Endothelial cell of umbilical vein (primary cell): Measurements from ENCODE around the gene EIF4B. TPM values are rescaled to one million over a fixed set of nuclear protein-coding genes. Genes with fewer than 3 reads are reported as not detected.

Source experiments
- BruUV-seq: library from RNA; stranded (reverse); fragments of 400-500 nt; replicated peaks from 2 replicates; lab custom pipeline; 2021; lab: Mats Ljungman, UMichigan
- CTCF ChIA-PET: fragments of 300-600, 350-600 bp; sonication (Branson Sonifier 250); formaldehyde crosslinking; loops from one replicate; lab custom pipeline; 2021; ENCODE audit warnings: antibody characterized with exemption, inconsistent platforms; lab: Charles Lee
- POLR2A ChIA-PET: fragments of 300-600, 350-600 bp; sonication (Branson Sonifier 250); formaldehyde crosslinking; loops from one replicate; lab custom pipeline; 2021; ENCODE audit warnings: antibody characterized with exemption, inconsistent platforms; lab: Charles Lee
- DNase-seq: peaks from one replicate; pipeline ENCODE4 v3.0.0-alpha.2; 2011; ENCODE audit warnings: low read depth, low spot score
- FAIRE-seq: peaks from 2 replicates; lab custom pipeline; 2011; peaks lifted over from hg19 to GRCh38; lab: Jason Lieb, UNC
- H2AFZ ChIP-seq: 2 replicates; pipeline ENCODE4 v1.6.0; 2012; ENCODE audit warnings: low read depth, low read length, control low read depth, inconsistent platforms
- H3K27ac ChIP-seq: 2 replicates; pipeline ENCODE4 v1.5.1; 2011; ENCODE audit warnings: low read depth, mild to moderate bottlenecking, control low read depth, low read length, moderate library complexity; ENCODE audit not compliant: insufficient read depth
- H3K27me3 ChIP-seq, 2 experiments: 2 replicates each; pipeline versions ENCODE4 v1.6.0 to v1.6.1; 2011; ENCODE audit warnings: low read length in 2 of 2, mixed read lengths in 1 of 2; ENCODE audit not compliant: control insufficient read depth in 2 of 2, insufficient read depth in 2 of 2
- H3K36me3 ChIP-seq, 2 experiments: 2 replicates in 1 of 2; 3 replicates in 1 of 2; pipeline ENCODE4 v1.5.1; 2011; ENCODE audit warnings: low read length in 2 of 2, mild to moderate bottlenecking in 1 of 2, moderate library complexity in 1 of 2; ENCODE audit not compliant: control insufficient read depth in 2 of 2, insufficient read depth in 2 of 2; ENCODE audit errors: extremely low read depth in 1 of 2
- H3K4me1 ChIP-seq: 3 replicates; pipeline ENCODE4 v1.5.1; 2011; ENCODE audit warnings: mild to moderate bottlenecking, low read length; ENCODE audit not compliant: control insufficient read depth, insufficient read depth; ENCODE audit errors: extremely low read depth
- H3K4me2 ChIP-seq: 2 replicates; pipeline ENCODE4 v1.6.1; 2011; ENCODE audit warnings: low read length, control low read depth, mixed read lengths; ENCODE audit not compliant: insufficient read depth
- H3K4me3 ChIP-seq, 3 experiments: fragments of 200-600 bp in 1 of 3; sonication (generic), shearing (Covaris generic) in 1 of 3; replicated peaks in 1 of 3; 2 replicates each; pipeline ENCODE4 v1.5.1; 2011 to 2016; ENCODE audit warnings: control low read depth in 3 of 3, low read length in 3 of 3, mild to moderate bottlenecking in 2 of 3, inconsistent platforms in 1 of 3, low read depth in 1 of 3, moderate library complexity in 1 of 3; ENCODE audit not compliant: insufficient read depth in 1 of 3
- H3K79me2 ChIP-seq: 2 replicates; pipeline ENCODE4 v1.6.0; 2012; ENCODE audit warnings: low read length, inconsistent platforms; ENCODE audit not compliant: control insufficient read depth, insufficient read depth
- H3K9ac ChIP-seq: replicated peaks from 2 replicates; pipeline ENCODE3; 2011; ENCODE audit warnings: low read length, control low read depth; ENCODE audit not compliant: insufficient read depth; ENCODE audit errors: extremely low read depth
- H3K9me1 ChIP-seq: replicated peaks from 3 replicates; pipeline ENCODE4 v1.6.0; 2011; ENCODE audit warnings: mild to moderate bottlenecking, low read length; ENCODE audit not compliant: control insufficient read depth, insufficient read depth; ENCODE audit errors: extremely low read depth
- H3K9me3 ChIP-seq: replicated peaks from 2 replicates; pipeline ENCODE4 v1.5.1; 2012; ENCODE audit warnings: low read length, inconsistent platforms; ENCODE audit not compliant: control insufficient read depth, insufficient read depth
- H4K20me1 ChIP-seq: replicated peaks from 2 replicates; pipeline ENCODE3; 2011; ENCODE audit warnings: mild to moderate bottlenecking, low read length; ENCODE audit not compliant: control insufficient read depth, insufficient read depth; ENCODE audit errors: extremely low read depth
- CTCF ChIP-seq, 2 donors: IDR thresholded peaks; 1 replicate in 1 of 2; 2 replicates in 1 of 2; pipeline ENCODE4 v1.5.1; 2011; ENCODE audit warnings: low read length in 2 of 2, mild to moderate bottlenecking in 2 of 2, moderate library complexity in 2 of 2, control low read depth in 1 of 2, inconsistent platforms in 1 of 2, low read depth in 1 of 2; ENCODE audit not compliant: insufficient read depth in 1 of 2; ENCODE audit errors: extremely low read depth in 1 of 2
- FOS ChIP-seq: IDR thresholded peaks from 2 replicates; pipeline ENCODE4 v1.6.1; 2011; ENCODE audit warnings: mild to moderate bottlenecking, low read length, moderate library complexity, borderline replicate concordance; ENCODE audit not compliant: insufficient read depth
- GATA2 ChIP-seq: IDR thresholded peaks from 2 replicates; pipeline ENCODE4 v1.7.0; 2011; ENCODE audit warnings: low read depth, mild to moderate bottlenecking, moderate library complexity, mixed read lengths, low read length; ENCODE audit not compliant: insufficient read length, insufficient read depth
- JUN ChIP-seq: IDR thresholded peaks from 2 replicates; pipeline ENCODE4 v1.6.1; 2011; ENCODE audit warnings: borderline replicate concordance, low read depth; ENCODE audit not compliant: insufficient read length, insufficient read depth
- MAX ChIP-seq: IDR thresholded peaks from 2 replicates; pipeline ENCODE4 v1.6.1; 2011; ENCODE audit not compliant: insufficient read depth, insufficient read length
- MYC ChIP-seq: IDR thresholded peaks from one replicate; pipeline ENCODE4 v1.6.1; 2011; ENCODE audit warnings: mild to moderate bottlenecking, low read depth, low read length
- POLR2AphosphoS5 ChIP-seq: IDR thresholded peaks from 2 replicates; pipeline ENCODE4 v1.6.1; 2012; ENCODE audit warnings: low read depth, mild to moderate bottlenecking, control low read depth, low read length, moderate library complexity; ENCODE audit not compliant: insufficient read depth
- dilution Hi-C: fragments of 300-500 bp; cut with MboI; formaldehyde crosslinking; loops from one replicate; pipeline ENCODE4 v1.15.0; 2019; ENCODE audit warnings: low sequenced_read_pairs; ENCODE audit not compliant: extremely low pct_ligation_motif_present
- intact Hi-C: fragments of 100-400 bp; cut with micrococcal nuclease; formaldehyde crosslinking; loops from one replicate; pipeline ENCODE4 v1.10.0; 2022
- polyA plus RNA-seq, 4 experiments: library from polyadenylated mRNA; depleted of rRNA in 3 of 4; stranded (reverse) in 3 of 4; unstranded in 1 of 4; fragments of >200 nt; gene quantifications; 2 replicates each; pipeline versions ENCODE4 v1.2.1 to v1.2.3, GENCODE V29; 2011 to 2012; ENCODE audit warnings: missing spikeins in 1 of 4
- total RNA-seq: library from RNA; stranded (reverse); gene quantifications from 2 replicates; pipeline ENCODE4 v1.2.3, GENCODE V29; 2021

EIF4B gene
- total and polyA plus RNA-seq, 2 donors (not counting 3 experiments of a cell fraction or from before 2014, with no cell fraction given), result 233 to 382 TPM

GRCh38 chr12:53059434-53060063 is 53.3 kb downstream of the EIF4B start:
- Histone ChIP-seq H3K4me3 (no peak overlapping the region), H3K9ac (no peak overlapping the region), H3K79me2 (no peaks in the 10 kb centered on the region), H2AFZ (no peak overlapping the region), H3K27ac (no peak overlapping the region), H3K36me3 (peaks cover 5 to 57% of the 10 kb centered on the region in 2 experiments), H3K4me1 (peaks cover 10% of the 10 kb centered on the region), H3K9me3 (no peaks in the 10 kb centered on the region), H3K27me3 (no peaks in the 10 kb centered on the region), H3K9me1 (no peaks in the 10 kb centered on the region), H3K4me2 (no peak overlapping the region), H4K20me1 (no peaks in the 10 kb centered on the region)
- FAIRE-seq (no peak), DNase-seq (no peak)
- ChIA-PET CTCF (no interaction called here), POLR2A (interaction anchor here (1.1 kb wide), 1 partner anchor 53 kb away, joined by 3 read pairs; the partner anchor contains the start of gene EIF4B)
- no TSS peak for BruUV-seq
- dilution Hi-C loops, result no loop called here
- no peak for TF ChIP-seq MAX
- no peak for TF ChIP-seq MYC
- TF ChIP-seq CTCF (IDR thresholded peaks at IDR 0.05; ENCODE audit: extremely low read depth in 1 of 2, insufficient read depth in 1 of 2, low read depth in 1 of 2, low read length in 2 of 2), result no peak
- TF ChIP-seq FOS, result no peak
- TF ChIP-seq GATA2, result no peak
- TF ChIP-seq JUN, result no peak
- no peak for TF ChIP-seq POLR2AphosphoS5
- intact Hi-C loops, result no loop called here
